ENCODE data around the gene GPC6. TPM values are rescaled to one million over a fixed set of nuclear protein-coding genes. Genes with fewer than 3 reads are reported as not detected.

The GPC6 gene
- total RNA-seq, 1 donor from 2014 or later: not detected

GRCh38 chr13:93927431-93927830, 700.8 kb downstream of the GPC6 start:
- intact Hi-C loops (cut with micrococcal nuclease): no loop called here
- H3K4me3 Mint-ChIP-seq: no peak overlapping the region
- H3K9me3 Mint-ChIP-seq: no peaks in the 10 kb centered on the region

GRCh38 chr13:93932901-93933300, 706.3 kb downstream of the GPC6 start:
- Mint-ChIP-seq H3K27ac (no peak overlapping the region), H3K4me3 (no peak overlapping the region), H3K27me3 (no peaks in the 10 kb centered on the region), H3K4me1 (no peaks in the 10 kb centered on the region), H3K9me3 (no peaks in the 10 kb centered on the region), H3K36me3 (ENCODE audit: low read depth) (no peaks in the 10 kb centered on the region)
- DNase-seq: no peak
- intact Hi-C loops (cut with micrococcal nuclease): no loop called here

More at GRCh38 chr13:93927431-93927830, 700.8 kb downstream of the GPC6 start:
- no peaks in the 10 kb centered on the region for H3K4me1 Mint-ChIP-seq
- no peaks in the 10 kb centered on the region for H3K36me3 Mint-ChIP-seq (ENCODE audit: low read depth)
- no peak for DNase-seq
- no peaks in the 10 kb centered on the region for H3K27me3 Mint-ChIP-seq
- no peak overlapping the region for H3K27ac Mint-ChIP-seq

- no peaks in the 10 kb centered on the region for H3K36me3 Mint-ChIP-seq (ENCODE audit: low read depth)
- H3K27me3 Mint-ChIP-seq: no peaks in the 10 kb centered on the region
- H3K4me1 Mint-ChIP-seq: no peaks in the 10 kb centered on the region
- H3K27ac Mint-ChIP-seq: no peak overlapping the region
- no peak for DNase-seq
- no peak overlapping the region for H3K4me3 Mint-ChIP-seq
- intact Hi-C loops (cut with micrococcal nuclease): no loop called here
- no peaks in the 10 kb centered on the region for H3K9me3 Mint-ChIP-seq
Observed at GRCh38 chr13:93936901-93937300, 710.3 kb downstream of the GPC6 start.

- intact Hi-C loops (cut with micrococcal nuclease): no loop called here
- Mint-ChIP-seq H3K9me3 (no peaks in the 10 kb centered on the region), H3K27me3 (no peaks in the 10 kb centered on the region)
Observed at GRCh38 chr13:93941444-93941843, 714.8 kb downstream of the GPC6 start.

GRCh38 chr13:93942016-93942415, 715.4 kb downstream of the GPC6 start:
- Mint-ChIP-seq H3K4me1 (no peaks in the 10 kb centered on the region), H3K27ac (no peak overlapping the region), H3K4me3 (no peak overlapping the region), H3K27me3 (no peaks in the 10 kb centered on the region), H3K9me3 (no peaks in the 10 kb centered on the region), H3K36me3 (ENCODE audit: low read depth) (no peaks in the 10 kb centered on the region)
- intact Hi-C loops (cut with micrococcal nuclease): no loop called here
- DNase-seq: no peak

More at GRCh38 chr13:93941444-93941843, 714.8 kb downstream of the GPC6 start:
- no peaks in the 10 kb centered on the region for H3K36me3 Mint-ChIP-seq (ENCODE audit: low read depth)
- H3K4me1 Mint-ChIP-seq: no peaks in the 10 kb centered on the region
- DNase-seq: no peak
- no peak overlapping the region for H3K4me3 Mint-ChIP-seq
- H3K27ac Mint-ChIP-seq: no peak overlapping the region

GRCh38 chr13:93945621-93946020, 719.0 kb downstream of the GPC6 start:
- H3K27me3 Mint-ChIP-seq: no peaks in the 10 kb centered on the region
- H3K27ac Mint-ChIP-seq: no peak overlapping the region
- no peaks in the 10 kb centered on the region for H3K4me1 Mint-ChIP-seq
- intact Hi-C loops (cut with micrococcal nuclease): no loop called here
- no peak overlapping the region for H3K4me3 Mint-ChIP-seq
- no peaks in the 10 kb centered on the region for H3K36me3 Mint-ChIP-seq (ENCODE audit: low read depth)
- no peak for DNase-seq
- H3K9me3 Mint-ChIP-seq: no peaks in the 10 kb centered on the region

GRCh38 chr13:93946994-93947393, 720.4 kb downstream of the GPC6 start:
- DNase-seq: no peak
- H3K4me1 Mint-ChIP-seq: no peaks in the 10 kb centered on the region
- H3K27me3 Mint-ChIP-seq: no peaks in the 10 kb centered on the region
- H3K36me3 Mint-ChIP-seq (ENCODE audit: low read depth): no peaks in the 10 kb centered on the region
- H3K9me3 Mint-ChIP-seq: no peaks in the 10 kb centered on the region
- no peak overlapping the region for H3K27ac Mint-ChIP-seq
- no peak overlapping the region for H3K4me3 Mint-ChIP-seq
- intact Hi-C loops (cut with micrococcal nuclease): no loop called here

- H3K36me3 Mint-ChIP-seq (ENCODE audit: low read depth): no peaks in the 10 kb centered on the region
- H3K4me3 Mint-ChIP-seq: no peak overlapping the region
- H3K27ac Mint-ChIP-seq: no peak overlapping the region
- H3K9me3 Mint-ChIP-seq: no peaks in the 10 kb centered on the region
- H3K27me3 Mint-ChIP-seq: no peaks in the 10 kb centered on the region
- intact Hi-C loops (cut with micrococcal nuclease): no loop called here
- no peak for DNase-seq
- no peaks in the 10 kb centered on the region for H3K4me1 Mint-ChIP-seq
Observed at GRCh38 chr13:93947651-93948050, 721.0 kb downstream of the GPC6 start.

GRCh38 chr13:93948162-93948922, 721.7 kb downstream of the GPC6 start:
- no peaks in the 10 kb centered on the region for H3K9me3 Mint-ChIP-seq
- no peak overlapping the region for H3K27ac Mint-ChIP-seq
- DNase-seq: no peak
- no peaks in the 10 kb centered on the region for H3K27me3 Mint-ChIP-seq
- no peaks in the 10 kb centered on the region for H3K4me1 Mint-ChIP-seq
- intact Hi-C loops (cut with micrococcal nuclease): no loop called here
- H3K4me3 Mint-ChIP-seq: no peak overlapping the region
- no peaks in the 10 kb centered on the region for H3K36me3 Mint-ChIP-seq (ENCODE audit: low read depth)

- H3K27me3 Mint-ChIP-seq: no peaks in the 10 kb centered on the region
- H3K27ac Mint-ChIP-seq: no peak overlapping the region
- DNase-seq: no peak
- intact Hi-C loops (cut with micrococcal nuclease): no loop called here
- no peaks in the 10 kb centered on the region for H3K9me3 Mint-ChIP-seq
- H3K36me3 Mint-ChIP-seq (ENCODE audit: low read depth): no peaks in the 10 kb centered on the region
- H3K4me3 Mint-ChIP-seq: no peak overlapping the region
- H3K4me1 Mint-ChIP-seq: no peaks in the 10 kb centered on the region
Observed at GRCh38 chr13:93951108-93951507, 724.5 kb downstream of the GPC6 start.

GRCh38 chr13:93951951-93952350, 725.3 kb downstream of the GPC6 start:
- DNase-seq: no peak
- Mint-ChIP-seq H3K4me1 (no peaks in the 10 kb centered on the region), H3K9me3 (no peaks in the 10 kb centered on the region), H3K4me3 (no peak overlapping the region), H3K27ac (no peak overlapping the region), H3K36me3 (ENCODE audit: low read depth) (no peaks in the 10 kb centered on the region), H3K27me3 (no peaks in the 10 kb centered on the region)
- intact Hi-C loops (cut with micrococcal nuclease): no loop called here

GRCh38 chr13:93953841-93954240, 727.2 kb downstream of the GPC6 start:
- Mint-ChIP-seq H3K36me3 (ENCODE audit: low read depth) (no peaks in the 10 kb centered on the region), H3K4me1 (no peaks in the 10 kb centered on the region), H3K27ac (no peak overlapping the region), H3K9me3 (no peaks in the 10 kb centered on the region), H3K27me3 (no peaks in the 10 kb centered on the region), H3K4me3 (no peak overlapping the region)
- no peak for DNase-seq
- intact Hi-C loops (cut with micrococcal nuclease): no loop called here

GRCh38 chr13:93955904-93956303, 729.3 kb downstream of the GPC6 start:
- Mint-ChIP-seq H3K36me3 (ENCODE audit: low read depth) (no peaks in the 10 kb centered on the region), H3K4me1 (no peaks in the 10 kb centered on the region), H3K27ac (no peak overlapping the region), H3K27me3 (no peaks in the 10 kb centered on the region), H3K9me3 (no peaks in the 10 kb centered on the region), H3K4me3 (no peak overlapping the region)
- intact Hi-C loops (cut with micrococcal nuclease): no loop called here
- no peak for DNase-seq

GRCh38 chr13:93956426-93956825, 729.8 kb downstream of the GPC6 start:
- Mint-ChIP-seq H3K9me3 (no peaks in the 10 kb centered on the region), H3K27ac (no peak overlapping the region), H3K4me1 (no peaks in the 10 kb centered on the region), H3K4me3 (no peak overlapping the region), H3K27me3 (no peaks in the 10 kb centered on the region), H3K36me3 (ENCODE audit: low read depth) (no peaks in the 10 kb centered on the region)
- intact Hi-C loops (cut with micrococcal nuclease): no loop called here
- DNase-seq: no peak

GRCh38 chr13:93957371-93957770, 730.8 kb downstream of the GPC6 start:
- intact Hi-C loops (cut with micrococcal nuclease): no loop called here
- no peak overlapping the region for H3K27ac Mint-ChIP-seq

More at GRCh38 chr13:93957371-93957770, 730.8 kb downstream of the GPC6 start:
- DNase-seq: no peak
- no peaks in the 10 kb centered on the region for H3K36me3 Mint-ChIP-seq (ENCODE audit: low read depth)
- no peaks in the 10 kb centered on the region for H3K4me1 Mint-ChIP-seq
- no peaks in the 10 kb centered on the region for H3K9me3 Mint-ChIP-seq
- no peak overlapping the region for H3K4me3 Mint-ChIP-seq
- H3K27me3 Mint-ChIP-seq: no peaks in the 10 kb centered on the region

Measured in activated CD4-positive, alpha-beta T cell treated with anti-CD3 and anti-CD28 coated beads, Interleukin-2, amount 10 ng/mL, durations not matched to agents 24 days and 14 days (primary cell).